Skeletal muscle tissue (tissue), 4 donors: ENCODE data around the gene OMD. TPM values are rescaled to one million over a fixed set of nuclear protein-coding genes. Genes with fewer than 3 reads are reported as not detected.

Experiments used
- H3K27ac ChIP-seq: one replicate; pipeline ENCODE4 v1.7.0; 2013; ENCODE audit warnings: mild to moderate bottlenecking, low read depth, low read length, inconsistent platforms
- H3K27me3 ChIP-seq, 3 donors: one replicate each; pipeline ENCODE4 v1.7.0; 2013; ENCODE audit warnings: low read length in 3 of 3; ENCODE audit not compliant: control insufficient read depth in 3 of 3, insufficient read depth in 3 of 3
- H3K36me3 ChIP-seq, 3 donors: one replicate each; pipeline ENCODE4 v1.7.0; 2013; ENCODE audit warnings: low read length in 3 of 3; ENCODE audit not compliant: control insufficient read depth in 3 of 3, insufficient read depth in 3 of 3
- H3K4me1 ChIP-seq, 3 donors: one replicate each; pipeline ENCODE4 v1.7.0; 2013; ENCODE audit warnings: low read length in 3 of 3, mild to moderate bottlenecking in 3 of 3; ENCODE audit not compliant: control insufficient read depth in 3 of 3, insufficient read depth in 3 of 3
- H3K4me3 ChIP-seq, 3 donors: one replicate each; pipeline ENCODE4 v1.7.0; 2013; ENCODE audit warnings: low read length in 3 of 3
- H3K9ac ChIP-seq, 3 donors: one replicate each; pipeline ENCODE4 v1.7.0; 2013; ENCODE audit warnings: low read length in 3 of 3, mild to moderate bottlenecking in 3 of 3, moderate library complexity in 2 of 3, low read depth in 1 of 3
- H3K9me3 ChIP-seq, 3 donors: one replicate each; pipeline ENCODE4 v1.7.0; 2013; ENCODE audit warnings: low read length in 3 of 3; ENCODE audit not compliant: control insufficient read depth in 3 of 3
- total RNA-seq: library from RNA; depleted of rRNA; stranded (reverse); fragments of >200 nt; gene quantifications from one replicate; pipeline ENCODE4 v1.2.3, GENCODE V29; 2014
- donor health status: Osteomylitis.

The OMD gene
- total RNA-seq, 1 donor from 2014 or later, result 4.7 TPM

- Histone ChIP-seq H3K27ac (no peak overlapping the region), H3K9ac (no peak overlapping the region), H3K4me1 (peaks cover 0 to 4% (median 0%) of the 10 kb centered on the region in 3 donors), H3K4me3 (peak overlapping the region in 1 of 3 donors; percentile 20), H3K9me3 (no peaks in the 10 kb centered on the region), H3K36me3 (peaks cover 0 to 2% (median 0%) of the 10 kb centered on the region in 3 donors), H3K27me3 (no peaks in the 10 kb centered on the region)
These were observed 21.9 kb downstream of the OMD start for GRCh38 chr9:92402360-92402759.

GRCh38 chr9:92397853-92398252 is 26.4 kb downstream of the OMD start:
- H3K36me3 ChIP-seq, result peaks cover 0 to 2% (median 0%) of the 10 kb centered on the region in 3 donors
- H3K4me1 ChIP-seq, result no peaks in the 10 kb centered on the region

GRCh38 chr9:92395617-92396016 is 28.7 kb downstream of the OMD start:
- no peaks in the 10 kb centered on the region for H3K4me1 ChIP-seq
- no peaks in the 10 kb centered on the region for H3K9me3 ChIP-seq
- H3K27me3 ChIP-seq, result no peaks in the 10 kb centered on the region
- no peak overlapping the region for H3K9ac ChIP-seq
- no peak overlapping the region for H3K27ac ChIP-seq
- H3K36me3 ChIP-seq, result peaks cover 0 to 2% (median 0%) of the 10 kb centered on the region in 3 donors
- H3K4me3 ChIP-seq, result no peak overlapping the region

More at GRCh38 chr9:92397853-92398252, 26.4 kb downstream of the OMD start:
- H3K4me3 ChIP-seq, result no peak overlapping the region
- H3K27me3 ChIP-seq, result no peaks in the 10 kb centered on the region
- H3K9me3 ChIP-seq, result no peaks in the 10 kb centered on the region
- H3K27ac ChIP-seq, result no peak overlapping the region
- no peak overlapping the region for H3K9ac ChIP-seq

DNA sequence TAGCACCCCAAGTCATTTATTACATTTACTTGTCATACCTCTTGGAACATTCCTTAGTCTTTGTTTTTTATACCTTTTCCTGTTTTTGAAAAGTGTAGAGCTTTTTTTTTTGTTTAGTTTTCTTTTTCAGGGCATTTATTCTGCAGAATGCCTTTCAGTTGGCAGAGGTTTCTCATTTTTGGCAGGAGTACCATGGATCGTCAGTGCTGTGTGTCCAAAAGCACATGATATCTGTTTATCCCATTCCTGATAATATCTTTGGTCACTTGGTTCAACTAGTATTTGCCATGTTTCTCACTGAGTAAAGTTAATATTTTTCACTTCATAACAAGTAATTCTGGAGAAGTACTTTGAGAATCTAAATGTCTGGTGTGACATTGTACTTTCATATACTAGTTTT is 30.6 kb downstream of the OMD start:
- H3K4me3 ChIP-seq, result no peak overlapping the region
- H3K9ac ChIP-seq, result no peak overlapping the region
- H3K36me3 ChIP-seq, result peaks cover 0 to under 1% (median 0%) of the 10 kb centered on the region in 3 donors
- H3K27ac ChIP-seq, result no peak overlapping the region
- no peaks in the 10 kb centered on the region for H3K27me3 ChIP-seq
- H3K9me3 ChIP-seq, result no peaks in the 10 kb centered on the region
- H3K4me1 ChIP-seq, result no peaks in the 10 kb centered on the region

GRCh38 chr9:92392690-92393089 is 31.6 kb downstream of the OMD start:
- Histone ChIP-seq H3K4me3 (no peak overlapping the region), H3K4me1 (no peaks in the 10 kb centered on the region), H3K36me3 (no peaks in the 10 kb centered on the region), H3K27ac (no peak overlapping the region), H3K9me3 (no peaks in the 10 kb centered on the region), H3K9ac (no peak overlapping the region), H3K27me3 (no peaks in the 10 kb centered on the region)

GRCh38 chr9:92385953-92386352 is 38.3 kb downstream of the OMD start:
- H3K9ac ChIP-seq, result no peak overlapping the region
- H3K9me3 ChIP-seq, result no peaks in the 10 kb centered on the region
- no peaks in the 10 kb centered on the region for H3K36me3 ChIP-seq
- no peaks in the 10 kb centered on the region for H3K4me1 ChIP-seq
- H3K4me3 ChIP-seq, result no peak overlapping the region
- H3K27ac ChIP-seq, result no peak overlapping the region
- no peaks in the 10 kb centered on the region for H3K27me3 ChIP-seq

DNA sequence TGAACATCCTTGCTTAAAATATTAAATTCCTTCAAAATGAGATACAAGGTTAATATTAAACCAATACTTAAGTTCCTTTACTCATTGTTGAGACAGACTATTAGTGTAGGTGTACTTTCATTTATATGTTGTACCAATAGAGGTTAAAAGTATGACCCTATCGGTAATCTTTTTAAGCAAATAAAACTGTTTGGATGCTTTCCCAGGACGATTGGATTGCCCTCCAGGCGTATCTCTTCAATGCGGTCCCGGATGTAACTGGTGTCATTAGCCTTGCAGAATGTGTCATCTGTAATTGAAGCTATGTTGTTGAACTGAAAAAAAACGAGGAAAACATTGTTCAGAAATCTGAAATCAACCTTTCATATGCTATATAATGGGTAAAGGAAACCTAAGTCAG is 38.8 kb downstream of the OMD start:
- H3K27ac ChIP-seq, result no peak overlapping the region

DNA sequence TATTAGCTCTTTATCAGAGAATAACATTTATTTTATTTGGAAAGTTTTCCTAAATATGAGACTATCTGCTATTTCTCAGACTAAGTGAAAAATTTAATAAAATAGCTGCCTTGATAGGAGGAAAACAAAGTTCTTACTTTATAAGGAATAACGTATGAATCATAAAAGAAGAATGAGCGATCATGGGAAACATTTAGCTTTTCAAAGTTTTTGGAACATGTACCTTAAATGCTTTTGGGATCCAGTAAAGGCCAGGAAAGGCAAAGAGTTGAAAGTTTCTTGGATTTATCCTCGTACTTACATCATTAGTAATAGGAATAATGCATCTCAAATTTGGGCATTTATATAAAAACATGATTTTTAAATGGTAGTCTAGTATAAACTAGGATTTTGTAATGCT is 39.3 kb downstream of the OMD start:
- H3K4me1 ChIP-seq, result no peaks in the 10 kb centered on the region
- H3K9ac ChIP-seq, result no peak overlapping the region
- H3K4me3 ChIP-seq, result no peak overlapping the region
- H3K27ac ChIP-seq, result no peak overlapping the region
- H3K27me3 ChIP-seq, result no peaks in the 10 kb centered on the region
- no peaks in the 10 kb centered on the region for H3K9me3 ChIP-seq
- no peaks in the 10 kb centered on the region for H3K36me3 ChIP-seq

More for the DNA sequence above, 38.8 kb downstream of the OMD start:
- Histone ChIP-seq H3K9ac (no peak overlapping the region), H3K4me3 (no peak overlapping the region), H3K27me3 (no peaks in the 10 kb centered on the region), H3K9me3 (no peaks in the 10 kb centered on the region), H3K36me3 (no peaks in the 10 kb centered on the region), H3K4me1 (no peaks in the 10 kb centered on the region)

- H3K27ac ChIP-seq, result no peak overlapping the region
- H3K9ac ChIP-seq, result no peak overlapping the region
- no peak overlapping the region for H3K4me3 ChIP-seq
- no peaks in the 10 kb centered on the region for H3K27me3 ChIP-seq
- H3K36me3 ChIP-seq, result no peaks in the 10 kb centered on the region
- H3K9me3 ChIP-seq, result no peaks in the 10 kb centered on the region
- H3K4me1 ChIP-seq, result no peaks in the 10 kb centered on the region
These were observed 39.9 kb downstream of the OMD start for GRCh38 chr9:92384375-92384774.

GRCh38 chr9:92381775-92382174 is 42.5 kb downstream of the OMD start:
- no peaks in the 10 kb centered on the region for H3K27me3 ChIP-seq
- H3K4me1 ChIP-seq, result no peaks in the 10 kb centered on the region
- H3K36me3 ChIP-seq, result no peaks in the 10 kb centered on the region
- H3K9ac ChIP-seq, result no peak overlapping the region
- no peak overlapping the region for H3K4me3 ChIP-seq
- no peaks in the 10 kb centered on the region for H3K9me3 ChIP-seq
- no peak overlapping the region for H3K27ac ChIP-seq

DNA sequence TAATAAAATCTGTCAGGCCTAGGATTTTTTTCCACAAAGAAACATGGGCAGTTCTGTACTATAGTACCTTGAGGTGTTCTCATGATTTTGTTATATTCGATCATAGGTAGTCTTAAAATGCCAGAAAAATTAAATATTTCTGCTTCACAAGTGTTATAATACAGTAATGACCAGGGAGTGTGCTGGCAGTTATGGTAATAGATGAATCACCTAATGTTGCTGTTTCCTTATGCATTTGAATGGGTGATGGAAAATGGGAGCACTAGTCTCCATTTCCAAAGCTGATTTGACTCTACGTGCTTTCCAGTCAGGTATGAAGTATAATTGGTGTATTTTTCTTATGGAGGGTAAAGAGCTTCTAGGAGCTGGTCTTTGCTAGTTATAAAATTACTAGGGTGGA is 43.7 kb downstream of the OMD start:
- no peaks in the 10 kb centered on the region for H3K27me3 ChIP-seq
- H3K4me3 ChIP-seq, result no peak overlapping the region
- no peaks in the 10 kb centered on the region for H3K36me3 ChIP-seq
- H3K4me1 ChIP-seq, result no peaks in the 10 kb centered on the region
- no peak overlapping the region for H3K27ac ChIP-seq
- H3K9ac ChIP-seq, result no peak overlapping the region
- no peaks in the 10 kb centered on the region for H3K9me3 ChIP-seq
